Stimulated activated CD8-positive, alpha-beta memory T cell treated with anti-CD3 and anti-CD28 coated beads, Interleukin-4, amount 100 ng/mL, for 1 hour (primary cell): ENCODE results near the gene STK10.
"Not testable (repeated sequence)": the region's sequence is repeated elsewhere in the genome, so short reads cannot be mapped to it uniquely, and the experiment has no call there.

Experiments
- DNase-seq, 2 donors: peaks; one replicate each; pipeline ENCODE4 v3.0.0-alpha.2; 2020; ENCODE audit warnings: low read depth in 2 of 2, low spot score in 1 of 2

Gene STK10

DNA sequence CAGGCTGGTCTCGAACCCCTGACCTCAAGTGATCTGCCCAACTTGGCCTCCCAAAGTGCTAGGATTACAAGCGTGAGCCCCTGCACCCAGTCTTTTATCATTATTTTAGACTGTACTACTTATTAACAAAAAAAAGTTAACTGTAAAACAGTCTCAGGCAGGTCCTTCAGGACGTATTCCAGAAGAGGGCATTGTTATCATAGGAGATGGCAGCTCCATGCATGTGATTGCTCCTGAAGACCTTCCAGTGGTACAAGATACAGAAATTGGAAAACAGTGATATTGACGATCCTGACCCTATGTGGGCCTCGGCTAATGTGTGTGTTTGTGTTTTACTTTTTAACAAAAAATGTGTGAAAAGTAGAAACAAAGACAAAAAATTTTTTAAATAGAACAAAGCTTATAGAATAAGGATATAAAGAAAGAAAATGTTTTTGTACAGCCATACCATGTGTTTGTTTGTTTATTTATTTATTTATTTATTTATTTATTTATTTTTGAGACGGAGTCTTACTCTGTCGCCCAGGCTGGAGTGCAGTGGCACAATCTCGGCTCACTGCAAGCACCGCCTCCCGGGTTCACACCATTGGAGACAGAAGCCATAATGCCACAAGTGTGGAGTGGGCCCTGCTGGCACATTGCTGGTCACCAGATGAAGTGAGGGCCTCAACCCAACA, 167.8 kb downstream of the STK10 start:
- DNase-seq, result not testable (repeated sequence)

DNA sequence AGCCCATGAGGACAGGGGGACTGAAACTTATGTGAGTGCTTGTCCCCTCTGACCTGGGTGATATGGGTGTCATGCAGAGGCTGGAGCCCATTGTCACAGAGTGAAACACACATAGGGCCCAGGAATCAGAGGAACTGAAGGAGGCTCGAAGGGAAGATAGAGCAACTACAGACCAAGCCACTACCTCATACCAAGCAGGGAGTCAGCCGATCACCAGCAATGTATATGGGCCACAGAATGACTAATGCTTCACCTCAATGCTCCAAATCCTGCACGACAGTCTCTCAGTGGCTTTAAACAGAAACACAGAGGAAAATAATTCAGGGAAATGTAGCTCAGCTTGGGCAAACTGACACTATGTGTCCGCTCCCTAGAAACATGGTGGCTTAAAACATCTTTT, 172.7 kb downstream of the STK10 start:
- DNase-seq, result no peak

DNA sequence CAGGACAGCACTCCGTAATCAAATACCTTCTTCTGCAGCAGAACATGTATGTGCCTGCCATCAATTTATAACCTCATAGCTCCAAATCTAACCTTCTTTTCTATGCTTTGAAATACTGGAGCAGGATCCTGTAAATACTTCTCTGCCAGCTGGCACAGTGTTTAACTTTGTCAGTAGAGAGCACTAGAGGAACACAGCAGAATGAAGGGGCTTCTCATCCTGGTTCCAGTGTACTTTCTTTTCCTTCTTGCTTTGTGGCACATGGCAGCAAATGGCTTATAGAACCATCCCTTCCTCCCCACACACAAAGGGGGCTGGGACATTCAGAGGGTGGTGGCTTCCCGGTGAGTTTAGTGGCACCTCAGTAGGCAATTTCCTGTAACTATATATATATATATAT, 177.7 kb downstream of the STK10 start:
- no peak for DNase-seq

DNA sequence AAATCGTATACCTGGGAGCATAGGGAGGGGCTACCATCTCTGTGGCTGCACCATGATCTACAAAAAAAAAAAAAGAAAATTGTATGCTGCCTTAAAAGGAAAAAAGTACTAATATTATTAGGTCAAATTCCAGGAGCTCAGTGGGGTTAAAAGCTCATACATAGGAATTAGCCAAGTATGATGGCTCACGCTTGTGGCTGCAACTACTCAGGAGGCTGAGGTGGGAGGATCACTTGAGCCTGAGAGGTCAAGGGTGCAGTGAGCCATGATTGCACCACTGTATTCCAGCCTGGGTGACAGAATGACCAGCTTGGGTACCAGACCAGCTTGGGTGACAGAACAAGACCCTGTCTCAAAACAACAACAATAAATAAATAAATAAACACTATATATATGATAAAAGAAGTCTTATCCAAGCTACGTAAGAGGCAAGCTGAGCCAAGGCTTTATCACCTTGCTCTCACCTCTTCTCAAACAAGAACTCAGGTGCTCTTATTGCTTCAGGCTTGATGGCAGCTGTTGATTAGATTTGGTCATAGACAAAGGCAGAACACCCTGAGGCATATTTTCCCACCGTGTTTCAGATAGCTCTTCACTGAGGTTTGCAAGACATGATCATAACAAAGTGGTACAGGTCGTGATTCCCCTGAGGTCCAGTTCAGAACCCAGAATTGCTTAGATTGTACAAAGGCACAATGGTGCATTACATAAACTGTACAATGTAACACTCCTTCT, 178.3 kb downstream of the STK10 start:
- no peak for DNase-seq

DNA sequence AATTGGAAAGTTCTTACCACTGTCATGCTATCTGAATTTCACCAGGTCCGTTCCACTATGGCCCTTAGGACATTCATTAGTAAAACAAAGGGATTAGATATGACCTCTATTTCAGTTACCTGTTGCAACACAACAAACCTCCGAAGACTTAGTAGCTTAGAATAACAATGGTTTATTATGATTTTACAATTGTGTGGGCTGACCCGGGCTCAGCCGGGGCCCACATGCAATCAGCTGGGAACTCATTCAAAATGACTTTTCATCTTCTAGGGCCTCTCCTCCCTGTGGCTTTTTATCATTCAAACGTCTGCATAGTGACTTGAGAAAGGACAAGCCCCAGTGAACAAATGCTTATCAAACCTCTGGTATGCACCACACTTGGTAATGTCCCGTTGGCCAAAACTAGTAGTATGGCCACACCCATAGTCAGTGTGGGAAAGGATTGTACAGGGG, 179.3 kb downstream of the STK10 start:
- no peak for DNase-seq

DNA sequence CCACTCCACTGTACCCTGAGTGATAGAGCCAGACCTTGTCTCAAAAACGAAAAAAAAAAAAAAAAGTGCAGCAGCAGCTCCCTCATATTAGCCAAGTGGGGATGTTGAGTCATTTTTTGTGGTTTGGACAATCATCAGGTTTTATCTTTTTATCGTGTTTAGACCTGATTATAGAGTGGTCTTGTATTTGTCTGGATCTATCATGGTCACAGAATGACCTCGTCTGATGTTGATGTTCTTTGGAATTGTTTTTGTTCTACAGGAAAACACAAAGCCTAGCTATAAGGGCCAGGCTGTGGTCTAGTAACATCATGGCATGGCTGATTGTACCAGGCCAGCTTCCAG, 179.9 kb downstream of the STK10 start:
- DNase-seq, result no peak

DNA sequence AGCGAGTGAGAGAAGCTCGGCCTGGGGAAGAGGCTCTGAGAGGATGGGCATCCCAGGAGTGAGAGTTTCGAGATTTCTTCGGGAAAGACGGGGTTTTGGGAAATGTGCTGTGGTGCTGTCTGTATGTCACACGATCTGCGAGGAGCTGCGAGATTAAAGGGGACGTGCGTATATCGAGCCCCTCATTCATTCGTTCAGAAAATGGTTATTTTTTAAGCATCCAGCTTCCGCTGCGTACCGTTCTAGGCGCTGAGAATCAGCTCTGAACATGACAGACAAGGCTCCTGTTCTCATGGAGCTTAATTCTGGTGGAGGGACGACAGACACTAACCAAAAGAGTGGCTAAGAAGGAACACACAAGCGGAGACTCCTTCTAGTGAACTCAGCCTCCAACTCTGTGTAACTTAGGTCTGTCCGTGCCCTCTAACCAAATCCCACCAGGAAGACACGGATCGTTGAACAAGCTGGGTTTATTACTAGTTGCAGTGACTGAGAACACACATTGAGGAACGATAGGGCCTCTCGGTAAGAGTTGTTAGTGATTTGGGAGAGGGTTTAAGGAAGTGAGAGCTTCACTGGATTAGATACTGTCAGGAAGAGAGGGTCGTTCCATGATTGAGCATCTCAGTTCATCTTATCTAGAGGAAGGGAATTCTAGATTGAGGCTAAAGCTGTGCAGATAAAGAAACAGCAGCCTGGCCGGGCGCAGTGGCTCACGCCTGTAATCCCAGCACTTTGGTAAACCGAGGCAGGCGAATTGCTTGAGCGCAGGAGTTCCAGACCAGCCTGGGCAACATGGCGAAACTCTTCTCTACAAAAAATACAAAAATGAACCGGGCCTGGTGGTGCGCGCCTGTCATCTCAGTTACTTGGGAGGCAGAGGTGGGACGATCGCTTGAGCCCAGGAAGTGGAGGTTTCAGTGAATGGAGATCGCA, 180.6 kb downstream of the STK10 start:
- DNase-seq, result no peak

DNA sequence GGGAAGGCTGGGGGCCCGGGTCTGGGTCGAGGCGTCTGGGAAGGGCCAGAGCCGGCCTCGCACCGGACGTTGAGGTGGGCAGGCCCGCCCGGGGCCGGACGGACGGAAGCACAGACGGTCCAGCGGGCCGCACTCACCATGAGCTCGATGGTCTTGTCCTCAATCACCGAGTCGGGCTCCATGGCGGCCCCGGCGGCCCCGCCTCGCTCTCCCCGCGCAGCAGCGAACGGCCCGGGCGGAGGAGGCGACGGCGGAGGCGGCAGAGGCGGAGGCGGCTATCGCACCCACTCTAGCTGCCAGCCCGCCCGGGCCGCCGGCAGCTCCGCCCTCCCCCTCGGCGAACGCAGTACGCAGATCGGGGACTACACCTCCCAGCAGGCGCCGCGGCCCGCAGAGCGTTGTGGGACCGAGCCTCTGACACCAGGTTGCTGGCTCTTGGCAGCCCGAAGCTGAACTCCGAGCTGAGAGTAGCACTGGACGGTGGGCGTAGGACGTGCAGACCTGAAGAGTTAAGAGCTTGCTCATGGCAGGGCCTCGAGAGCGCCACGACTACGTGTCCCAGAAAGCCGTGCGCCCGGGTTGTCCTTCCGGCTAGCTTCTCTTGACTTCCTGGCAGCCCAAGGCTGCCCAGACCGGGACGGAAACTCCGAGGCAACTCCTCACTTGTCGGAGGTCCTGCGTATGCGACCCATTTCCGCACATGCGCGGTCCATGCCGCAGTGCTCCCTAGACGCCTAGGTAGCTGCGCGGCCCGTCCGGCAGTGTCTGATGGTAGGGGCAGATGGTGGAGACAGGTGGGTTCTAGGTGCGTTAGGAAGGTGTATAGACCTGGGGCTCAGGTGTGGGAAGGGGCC, 181.5 kb downstream of the STK10 start, which contains the start of gene FBXW11:
Gene FBXW11, minus strand, starts transcription at position 318 of the 854 bp plus-strand sequence. Its CDS starts 136 bp downstream, at position 182.
- DNase-seq, result peak; percentile 88 to 93

DNA sequence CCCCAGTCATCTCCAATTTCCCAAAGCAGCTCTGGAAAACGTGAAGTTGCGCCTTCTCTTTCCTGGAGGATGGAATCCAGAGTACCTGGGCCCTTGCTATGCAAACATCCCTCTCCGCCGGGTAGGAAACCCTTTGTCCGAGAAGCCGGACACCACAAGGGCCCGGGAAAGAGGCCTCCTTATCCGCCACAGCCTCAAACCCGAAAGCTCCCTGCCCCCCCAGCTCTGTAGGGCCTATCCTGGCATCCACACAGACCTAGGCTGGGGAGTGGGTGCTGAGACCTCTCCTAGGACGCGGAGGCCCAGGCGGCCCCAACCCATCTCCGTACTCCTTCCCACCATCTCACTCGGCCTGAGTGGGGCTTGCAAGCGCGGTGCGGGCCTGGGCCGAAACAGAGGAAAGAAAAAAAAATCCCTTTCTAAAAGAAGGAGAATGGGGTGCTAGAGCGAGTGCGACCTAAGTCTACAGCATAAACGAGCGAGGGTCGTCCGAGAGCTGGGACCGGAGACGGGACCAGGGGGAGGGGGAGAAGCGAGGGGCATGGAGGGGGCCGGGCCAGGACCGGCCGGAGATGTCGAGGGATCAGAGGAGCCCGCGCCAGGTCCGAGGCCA, 182.2 kb downstream of the STK10 start:
- no peak for DNase-seq

DNA sequence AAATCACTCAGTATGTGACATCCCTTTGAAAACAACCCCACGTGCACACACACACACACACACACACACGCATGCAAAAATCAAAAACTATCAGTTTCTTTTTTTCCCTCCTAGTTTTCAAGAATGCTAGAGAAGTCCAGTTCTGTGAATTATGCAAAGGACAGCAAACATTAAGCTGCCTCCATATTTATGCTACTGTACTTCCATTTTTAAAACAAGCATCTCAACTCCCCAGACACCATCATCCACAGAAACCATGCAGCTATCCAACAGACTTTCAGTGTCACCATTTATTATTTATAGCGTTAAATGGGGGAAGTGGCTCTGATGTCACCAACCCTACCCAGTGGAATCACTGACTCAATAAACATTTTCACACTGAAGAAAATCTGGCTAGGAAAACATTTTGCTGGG, 183.2 kb downstream of the STK10 start:
- DNase-seq, result no peak

DNA sequence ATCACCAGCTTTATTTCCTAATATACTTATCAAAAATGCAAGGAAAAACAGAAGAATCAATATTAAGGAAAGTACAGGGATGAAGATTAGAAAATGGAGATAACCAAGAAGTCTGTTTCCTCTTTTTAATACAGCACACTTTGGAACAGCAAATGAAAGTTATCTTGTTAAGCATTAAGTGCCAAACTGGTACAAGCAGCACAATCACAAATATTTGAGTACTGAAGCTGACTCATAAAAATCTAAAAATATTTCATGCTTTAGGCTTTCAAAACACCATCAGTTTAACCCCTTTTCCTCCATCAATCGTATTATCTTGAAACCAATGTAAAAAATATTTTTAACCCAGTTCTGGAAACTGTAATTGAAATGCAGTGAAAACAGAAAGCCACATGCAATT, 184.3 kb downstream of the STK10 start:
- no peak for DNase-seq

DNA sequence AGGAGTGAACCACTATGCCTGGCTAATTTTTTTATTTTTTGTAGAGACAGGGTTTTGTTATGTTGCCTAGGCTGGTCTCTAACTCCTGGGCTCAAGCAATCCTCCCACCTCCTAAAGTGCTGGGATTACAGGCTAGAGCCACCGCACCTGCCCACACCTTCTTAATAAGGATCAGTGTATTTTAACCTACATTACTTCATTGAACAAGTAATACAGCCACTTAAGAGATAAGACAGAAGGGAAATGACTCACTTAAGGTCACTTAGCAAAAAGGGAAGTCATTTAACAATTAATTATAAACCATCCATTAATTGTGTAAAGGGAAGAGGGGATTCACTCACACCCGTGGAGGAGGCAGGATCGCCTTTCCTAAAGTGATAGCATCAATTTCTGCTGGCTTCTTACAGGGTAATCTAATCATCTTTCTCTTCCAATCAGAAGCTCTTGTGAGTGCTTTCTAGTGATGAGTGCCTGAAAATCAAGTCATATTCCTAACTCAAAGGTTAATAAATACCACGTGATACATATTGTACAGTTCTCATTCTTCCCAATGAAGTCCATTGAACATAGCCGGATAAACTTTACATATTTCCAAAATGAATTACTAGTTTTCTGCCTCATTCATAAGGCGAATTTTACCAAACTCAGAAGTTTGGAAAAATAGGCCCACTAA, 185.0 kb downstream of the STK10 start:
- DNase-seq, result no peak

DNA sequence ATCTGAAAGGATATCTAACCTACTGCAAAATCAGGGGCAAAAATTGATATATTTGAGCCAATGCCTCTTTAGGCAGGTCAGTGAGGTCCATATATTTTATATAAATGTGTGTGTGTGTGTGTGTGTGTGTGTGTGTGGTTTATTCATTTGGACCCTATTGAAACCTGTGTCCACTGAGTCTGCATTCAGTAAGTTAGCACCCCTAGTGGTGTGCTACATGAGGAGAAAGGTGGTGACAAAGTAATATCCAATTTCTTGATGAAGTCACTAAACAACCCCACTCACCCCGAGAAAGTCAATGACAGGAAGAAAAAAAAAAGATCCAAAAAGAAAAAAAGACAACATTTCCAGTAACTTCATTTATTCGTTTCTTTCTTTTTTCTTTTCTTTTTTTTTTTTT, 185.7 kb downstream of the STK10 start:
- no peak for DNase-seq

DNA sequence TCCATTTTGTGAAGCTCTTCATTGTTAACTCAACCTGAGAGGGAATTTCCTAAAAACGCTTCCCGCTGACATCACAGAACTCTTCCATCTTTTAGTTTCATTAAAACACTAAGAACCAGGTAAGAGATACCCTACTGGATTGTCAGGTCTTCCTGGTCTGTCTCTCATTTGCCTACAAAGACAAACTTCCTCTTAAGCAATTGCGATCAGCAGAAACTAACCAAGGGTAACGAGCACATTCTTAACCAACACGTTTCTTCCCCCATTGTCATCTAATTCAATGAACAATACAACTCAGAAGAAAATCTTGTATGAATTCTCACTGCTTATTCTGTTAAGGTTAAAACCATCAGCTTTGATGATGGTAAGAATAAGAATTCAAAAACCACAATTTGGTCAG, 188.1 kb downstream of the STK10 start:
- no peak for DNase-seq

DNA sequence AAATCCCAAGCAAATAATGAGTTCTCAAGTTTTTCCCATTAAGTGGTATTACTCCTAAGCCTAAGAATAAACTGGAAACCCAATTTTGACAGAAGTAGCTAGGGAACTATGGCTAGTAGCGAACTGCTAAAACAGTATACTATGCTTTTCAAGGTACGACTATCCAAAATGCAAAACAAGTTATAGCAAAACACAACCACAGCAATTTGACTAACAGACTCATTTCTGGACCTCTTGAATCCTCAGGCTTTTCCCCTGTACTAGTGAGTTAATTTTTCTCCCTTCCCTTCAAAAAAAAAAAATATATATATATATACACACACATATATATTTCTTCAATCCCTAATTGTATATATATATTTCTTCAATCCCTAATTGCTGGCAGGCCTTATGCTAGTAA, 188.9 kb downstream of the STK10 start:
- DNase-seq, result no peak

DNA sequence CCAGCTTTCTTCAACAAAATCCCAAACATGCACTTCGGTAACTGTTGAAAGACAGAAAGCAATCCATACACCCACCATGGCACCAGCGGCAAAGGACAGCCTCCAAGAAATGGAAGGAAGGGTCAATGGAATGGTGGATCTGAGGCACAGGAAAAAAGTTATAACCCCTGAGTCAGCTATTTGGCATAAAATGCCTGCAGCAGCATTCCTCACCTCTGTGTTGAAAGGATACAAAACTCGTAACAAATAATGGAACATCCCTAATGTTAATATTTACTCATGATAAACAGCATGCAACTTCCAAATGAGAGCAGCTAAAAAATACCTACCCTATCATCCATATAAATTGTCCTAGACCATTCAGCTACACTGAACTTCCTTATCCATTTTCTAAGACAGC, 191.0 kb downstream of the STK10 start:
- DNase-seq, result no peak

DNA sequence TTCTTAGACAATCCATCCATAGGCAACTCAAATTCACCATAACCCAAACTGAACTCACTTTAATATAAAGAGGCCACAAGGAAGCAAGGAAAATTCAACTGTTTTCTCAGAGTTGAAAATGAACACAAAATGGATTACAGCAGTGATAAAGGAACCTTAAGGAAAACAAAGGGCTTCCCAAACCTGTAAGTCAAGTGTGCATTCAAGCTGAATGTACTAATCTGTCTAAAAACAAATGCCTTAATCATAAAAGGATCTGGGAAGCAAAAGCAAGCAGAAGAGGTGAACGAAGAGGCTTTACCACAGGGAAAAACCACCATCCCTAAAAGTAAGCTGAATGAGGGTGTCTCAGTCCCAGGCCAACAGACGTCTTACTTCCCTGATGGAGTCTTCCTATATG, 195.2 kb downstream of the STK10 start:
- DNase-seq, result no peak

DNA sequence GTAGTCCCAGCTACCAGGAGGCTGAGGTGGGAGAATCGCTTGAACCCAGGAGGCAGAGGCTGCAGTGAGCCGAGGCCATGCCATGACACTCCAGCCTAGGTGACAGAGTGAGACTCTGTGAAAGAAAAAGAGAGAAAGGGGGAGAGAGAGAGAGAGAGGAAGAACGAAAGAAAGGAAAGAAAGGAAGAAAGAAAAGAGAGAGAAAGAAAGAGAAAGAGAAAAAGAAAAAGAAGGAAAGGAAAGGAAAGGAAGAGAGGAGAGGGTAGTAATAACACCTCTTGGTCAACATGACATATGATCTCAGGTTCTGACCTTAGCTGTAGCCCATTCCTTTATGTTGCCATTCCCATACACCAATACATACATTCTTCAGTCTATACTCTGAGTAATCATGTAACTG, 195.7 kb downstream of the STK10 start:
- no peak for DNase-seq
